HepG2 (cell line): ENCODE results near the gene TEAD4.

Experiments used
- ATF3 ChIP-seq: sonication (generic); formaldehyde crosslinking; IDR thresholded peaks from 2 replicates; pipeline ENCODE4 v1.4.0; 2020; ENCODE audit warnings: missing genetic modification reagents
- ATF7-NPFF ChIP-seq: sonication (generic); formaldehyde crosslinking; IDR thresholded peaks from 2 replicates; pipeline ENCODE4 v1.8.1; 2023; ENCODE audit warnings: mild to moderate bottlenecking, low read depth, missing genetic modification reagents, moderate library complexity
- CTCF ChIP-seq: sonication (generic); formaldehyde crosslinking; IDR thresholded peaks from 2 replicates; pipeline ENCODE4 v1.5.0; 2020; ENCODE audit warnings: mild to moderate bottlenecking, missing genetic modification reagents, moderate library complexity
- HCFC1 ChIP-seq: fragments of 150-350 bp; IDR thresholded peaks from 2 replicates; pipeline ENCODE4 v1.6.1; 2014; ENCODE audit warnings: low read depth, low read length
- HOXA7 ChIP-seq: sonication (generic); formaldehyde crosslinking; IDR thresholded peaks from 2 replicates; pipeline ENCODE4 v1.8.1; 2022; ENCODE audit warnings: mild to moderate bottlenecking, missing genetic modification reagents, moderate library complexity
- JDP2 ChIP-seq: sonication (generic); formaldehyde crosslinking; IDR thresholded peaks from 2 replicates; pipeline ENCODE4 v1.8.1; 2022; ENCODE audit warnings: missing genetic modification reagents, borderline replicate concordance
- MNT ChIP-seq: fragments of 450-650 bp; IDR thresholded peaks from 2 replicates; pipeline ENCODE4 v1.6.1; 2016
- RAD51 ChIP-seq: fragments of 450-650 bp; IDR thresholded peaks from 2 replicates; pipeline ENCODE4 v1.6.1; 2016; ENCODE audit warnings: borderline replicate concordance

- TF ChIP-seq CTCF (CRISPR knock-in tag) (no peak), HCFC1 (no peak), HOXA7 (no peak), RAD51 (no peak), ATF3 (CRISPR knock-in tag) (no peak), JDP2 (no peak), ATF7-NPFF (CRISPR knock-in tag) (no peak), MNT (no peak)
These were observed 18.6 kb upstream of the TEAD4 start for GRCh38 chr12:2940564-2940963.
